Endothelial cell (in vitro differentiated cells): ENCODE results near the gene LRRC58. TPM values are rescaled to one million over a fixed set of nuclear protein-coding genes. Genes with fewer than 3 reads are reported as not detected.
A peak's percentile ranks its signal among the peaks of the same experiment; 100 is the strongest.

ENCODE experiments used
- DNase-seq: peaks from one replicate; pipeline ENCODE4 v3.0.0; 2021; ENCODE audit warnings: low spot score
- H3K27ac Mint-ChIP-seq: one replicate; pipeline ENCODE4 v1.8.0; 2021; ENCODE audit warnings: mixed read lengths, inconsistent platforms; ENCODE audit not compliant: unreplicated experiment
- H3K27me3 Mint-ChIP-seq: one replicate; pipeline ENCODE4 v1.8.0; 2021; ENCODE audit warnings: mild to moderate bottlenecking, moderate library complexity, mixed read lengths, inconsistent platforms; ENCODE audit not compliant: unreplicated experiment
- H3K36me3 Mint-ChIP-seq: one replicate; pipeline ENCODE4 v1.8.0; 2021; ENCODE audit warnings: mild to moderate bottlenecking, low read depth, mixed read lengths, inconsistent platforms; ENCODE audit not compliant: unreplicated experiment
- H3K4me1 Mint-ChIP-seq: one replicate; pipeline ENCODE4 v1.8.0; 2021; ENCODE audit warnings: mild to moderate bottlenecking, mixed read lengths, inconsistent platforms; ENCODE audit not compliant: unreplicated experiment
- H3K4me3 Mint-ChIP-seq: one replicate; pipeline ENCODE4 v1.8.0; 2021; ENCODE audit warnings: mild to moderate bottlenecking, mixed read lengths, inconsistent platforms; ENCODE audit not compliant: unreplicated experiment
- H3K9me3 Mint-ChIP-seq: one replicate; pipeline ENCODE4 v1.8.0; 2021; ENCODE audit warnings: mixed read lengths, inconsistent platforms; ENCODE audit not compliant: unreplicated experiment
- CTCF ChIP-seq: fragments of 200-600 bp; sonication (generic); IDR thresholded peaks from one replicate; pipeline ENCODE4 v1.5.0; 2021; ENCODE audit warnings: antibody characterized with exemption; ENCODE audit not compliant: unreplicated experiment
- total RNA-seq: library from RNA; stranded (reverse); fragmentation: NEBNext Ultra II Directional; extraction: Animal tissue kit (Norgen Biotek cat#: 25700); gene quantifications from one replicate; pipeline ENCODE4 v1.2.1, GENCODE V29; 2021; ENCODE audit not compliant: unreplicated experiment

The LRRC58 gene
- total RNA-seq, 1 donor from 2014 or later: 5.2 TPM

- no peaks in the 10 kb centered on the region for H3K9me3 Mint-ChIP-seq
- peaks cover 8% of the 10 kb centered on the region for H3K36me3 Mint-ChIP-seq
- H3K4me1 Mint-ChIP-seq: peaks cover 10% of the 10 kb centered on the region
- DNase-seq: no peak
- H3K27me3 Mint-ChIP-seq: no peaks in the 10 kb centered on the region
- no peak for TF ChIP-seq CTCF
- peak overlapping the region; percentile 91 for H3K4me3 Mint-ChIP-seq
- peak overlapping the region; percentile 27 for H3K27ac Mint-ChIP-seq
Measured at GRCh38 chr3:120348065-120348990, 826 bp downstream of the LRRC58 start.

GRCh38 chr3:120344349-120344748 lies 4.8 kb downstream of the LRRC58 start:
- TF ChIP-seq CTCF: no peak
- no peak for DNase-seq
- H3K4me3 Mint-ChIP-seq: no peak overlapping the region
- no peaks in the 10 kb centered on the region for H3K27me3 Mint-ChIP-seq
- H3K36me3 Mint-ChIP-seq: peaks cover 23% of the 10 kb centered on the region
- H3K9me3 Mint-ChIP-seq: no peaks in the 10 kb centered on the region
- H3K27ac Mint-ChIP-seq: no peak overlapping the region
- H3K4me1 Mint-ChIP-seq: peaks cover 8% of the 10 kb centered on the region

GRCh38 chr3:120341658-120342346 lies 7.4 kb downstream of the LRRC58 start:
- Mint-ChIP-seq H3K27me3 (no peaks in the 10 kb centered on the region), H3K4me1 (no peaks in the 10 kb centered on the region), H3K27ac (no peak overlapping the region), H3K9me3 (no peaks in the 10 kb centered on the region), H3K4me3 (no peak overlapping the region), H3K36me3 (peaks cover 19% of the 10 kb centered on the region)
- no peak for DNase-seq
- TF ChIP-seq CTCF: no peak

GRCh38 chr3:120339362-120339761 lies 9.8 kb downstream of the LRRC58 start:
- no peak for TF ChIP-seq CTCF
- Mint-ChIP-seq H3K27ac (no peak overlapping the region), H3K36me3 (peaks cover 19% of the 10 kb centered on the region), H3K4me1 (no peaks in the 10 kb centered on the region), H3K9me3 (no peaks in the 10 kb centered on the region), H3K4me3 (no peak overlapping the region), H3K27me3 (no peaks in the 10 kb centered on the region)
- DNase-seq: no peak

- DNase-seq: no peak
- Mint-ChIP-seq H3K36me3 (peaks cover 19% of the 10 kb centered on the region), H3K9me3 (no peaks in the 10 kb centered on the region), H3K27ac (no peak overlapping the region), H3K4me1 (no peaks in the 10 kb centered on the region), H3K27me3 (no peaks in the 10 kb centered on the region), H3K4me3 (no peak overlapping the region)
- no peak for TF ChIP-seq CTCF
Measured at GRCh38 chr3:120338517-120338916, 10.6 kb downstream of the LRRC58 start.
